NCI-H1092 (cell line): ENCODE measurements around the gene BAIAP2.

Experiments
- DNase-seq: peaks from one replicate; lab custom pipeline; 2025; lab: John Stamatoyannopoulos, UW

Gene BAIAP2

GRCh38 chr17:81090361-81091136 lies 55.6 kb downstream of the BAIAP2 start:
- DNase-seq = no peak

GRCh38 chr17:81091154-81091553 lies 56.2 kb downstream of the BAIAP2 start:
- no peak for DNase-seq

GRCh38 chr17:81091774-81092517 lies 57.0 kb downstream of the BAIAP2 start:
- DNase-seq = no peak

- DNase-seq = no peak
Measured at GRCh38 chr17:81092518-81093095, 57.7 kb downstream of the BAIAP2 start.

GRCh38 chr17:81093619-81094508 lies 58.9 kb downstream of the BAIAP2 start:
- no peak for DNase-seq

- peak; percentile 78 for DNase-seq
Measured at GRCh38 chr17:81094509-81095382, 59.8 kb downstream of the BAIAP2 start.

GRCh38 chr17:81095383-81095762 lies 60.4 kb downstream of the BAIAP2 start:
- DNase-seq = no peak

GRCh38 chr17:81096741-81097133 lies 61.8 kb downstream of the BAIAP2 start:
- no peak for DNase-seq

GRCh38 chr17:81097134-81097942 lies 62.4 kb downstream of the BAIAP2 start:
- no peak for DNase-seq

- no peak for DNase-seq
Measured at GRCh38 chr17:81097943-81098308, 63.0 kb downstream of the BAIAP2 start.

- no peak for DNase-seq
Measured at GRCh38 chr17:81099888-81100287, 64.9 kb downstream of the BAIAP2 start.

GRCh38 chr17:81100668-81101067 lies 65.7 kb downstream of the BAIAP2 start:
- no peak for DNase-seq

- DNase-seq = peak; percentile 61
Measured at GRCh38 chr17:81101614-81102306, 66.8 kb downstream of the BAIAP2 start.

GRCh38 chr17:81102352-81102751 lies 67.4 kb downstream of the BAIAP2 start:
- DNase-seq = no peak

- no peak for DNase-seq
Measured at GRCh38 chr17:81102869-81103268, 67.9 kb downstream of the BAIAP2 start.

- no peak for DNase-seq
Measured at GRCh38 chr17:81103379-81103778, 68.4 kb downstream of the BAIAP2 start.

- no peak for DNase-seq
Measured at GRCh38 chr17:81106716-81107115, 71.8 kb downstream of the BAIAP2 start.

- no peak for DNase-seq
Measured at GRCh38 chr17:81108220-81108619, 73.3 kb downstream of the BAIAP2 start.

- no peak for DNase-seq
Measured at GRCh38 chr17:81109957-81110356, 75.0 kb downstream of the BAIAP2 start.
